ENCODE results near the gene PTGES.
A peak's percentile ranks its signal among the peaks of the same experiment; 100 is the strongest.

Gene PTGES

DNA sequence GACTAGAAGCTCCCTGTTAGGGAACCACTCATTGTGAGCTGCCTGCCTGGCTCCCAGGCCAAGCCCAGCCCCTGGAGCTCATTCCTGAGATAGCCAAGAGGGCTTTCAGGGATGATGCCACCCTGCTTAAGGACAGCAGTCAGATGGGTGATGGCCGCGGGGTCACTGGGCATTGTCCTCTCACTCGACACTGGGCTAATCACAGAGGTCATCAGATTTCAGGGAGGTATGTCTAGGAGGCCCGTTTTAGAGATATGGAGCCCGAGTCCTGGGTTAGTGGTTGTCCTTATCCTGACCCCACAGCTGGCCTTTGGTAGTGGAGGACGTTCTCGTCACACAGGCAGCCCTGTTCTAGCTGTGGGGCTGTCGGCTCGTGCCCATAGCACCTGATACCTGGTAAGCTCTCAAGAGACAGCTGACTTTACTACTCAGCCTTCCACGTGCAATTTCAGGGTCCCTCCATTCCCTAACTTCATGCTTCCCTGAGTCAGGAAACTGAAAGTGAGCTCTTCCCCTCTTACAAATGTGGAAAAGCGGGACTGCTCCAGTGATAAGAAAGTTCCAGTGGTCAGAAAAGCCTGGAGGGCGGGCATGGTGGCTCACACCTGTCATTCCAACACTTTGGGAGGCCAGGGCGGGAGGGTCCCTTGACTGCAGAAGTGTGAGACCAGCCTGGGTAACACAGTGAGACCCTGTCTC, 7.1 kb upstream of the PTGES start:
- DNase-seq (ENCODE audit: low read depth), result no peak
- H3K4me3 ChIP-seq (replicated peaks; ENCODE audit: low read depth, low read length), result no peak overlapping the region
- TF ChIP-seq, protein P1, sequence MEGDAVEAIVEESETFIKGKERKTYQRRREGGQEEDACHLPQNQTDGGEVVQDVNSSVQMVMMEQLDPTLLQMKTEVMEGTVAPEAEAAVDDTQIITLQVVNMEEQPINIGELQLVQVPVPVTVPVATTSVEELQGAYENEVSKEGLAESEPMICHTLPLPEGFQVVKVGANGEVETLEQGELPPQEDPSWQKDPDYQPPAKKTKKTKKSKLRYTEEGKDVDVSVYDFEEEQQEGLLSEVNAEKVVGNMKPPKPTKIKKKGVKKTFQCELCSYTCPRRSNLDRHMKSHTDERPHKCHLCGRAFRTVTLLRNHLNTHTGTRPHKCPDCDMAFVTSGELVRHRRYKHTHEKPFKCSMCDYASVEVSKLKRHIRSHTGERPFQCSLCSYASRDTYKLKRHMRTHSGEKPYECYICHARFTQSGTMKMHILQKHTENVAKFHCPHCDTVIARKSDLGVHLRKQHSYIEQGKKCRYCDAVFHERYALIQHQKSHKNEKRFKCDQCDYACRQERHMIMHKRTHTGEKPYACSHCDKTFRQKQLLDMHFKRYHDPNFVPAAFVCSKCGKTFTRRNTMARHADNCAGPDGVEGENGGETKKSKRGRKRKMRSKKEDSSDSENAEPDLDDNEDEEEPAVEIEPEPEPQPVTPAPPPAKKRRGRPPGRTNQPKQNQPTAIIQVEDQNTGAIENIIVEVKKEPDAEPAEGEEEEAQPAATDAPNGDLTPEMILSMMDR (IDR thresholded peaks at IDR 0.05; ENCODE audit: low read length, missing control alignments), result no peak

DNA sequence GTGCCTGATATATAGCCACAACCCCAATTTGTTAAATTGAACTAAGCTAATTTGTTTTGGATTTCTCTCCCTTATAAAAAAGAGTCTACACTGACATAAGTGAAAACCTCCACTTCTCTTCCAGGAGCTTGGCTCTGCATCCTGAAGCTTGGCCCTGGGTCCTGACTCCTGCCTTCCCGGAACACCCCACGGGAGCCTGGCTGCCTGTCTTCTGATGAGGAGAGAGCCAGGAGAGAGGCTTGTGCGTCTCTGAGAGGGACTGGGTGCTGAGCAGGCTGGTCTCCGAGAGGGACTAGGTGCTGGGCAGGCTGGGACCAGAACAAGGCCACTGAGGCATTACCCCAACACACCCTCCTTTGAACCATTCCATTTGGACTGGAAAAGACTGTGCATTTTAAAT, 6.5 kb upstream of the PTGES start:
- no peak overlapping the region for H3K4me3 ChIP-seq (replicated peaks; ENCODE audit: low read depth, low read length)
- no peak for DNase-seq (ENCODE audit: low read depth)
- TF ChIP-seq, protein P1 (IDR thresholded peaks at IDR 0.05; ENCODE audit: low read length, missing control alignments), result no peak

DNA sequence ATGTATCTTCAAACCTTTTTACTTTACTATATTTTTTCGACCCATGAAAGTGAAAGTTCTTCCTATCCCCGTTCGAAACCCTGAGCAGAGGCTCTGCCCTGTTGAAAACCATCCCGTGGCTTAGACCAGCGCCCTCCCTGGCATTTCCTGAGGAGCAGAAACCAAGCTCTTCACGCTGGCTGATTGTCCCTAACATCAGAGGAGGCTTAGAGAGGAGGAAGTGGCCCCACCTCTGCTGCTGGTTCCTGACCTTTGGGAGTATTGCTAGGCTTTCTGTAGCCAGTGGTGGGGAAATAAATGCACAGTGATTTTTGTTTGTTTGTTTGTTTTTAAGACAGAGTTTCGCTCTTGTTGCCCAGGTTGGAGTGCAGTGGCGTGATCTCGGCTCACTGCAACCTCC, 4.2 kb upstream of the PTGES start:
- TF ChIP-seq, protein P1 (IDR thresholded peaks at IDR 0.05; ENCODE audit: low read length, missing control alignments), result no peak
- no peak overlapping the region for H3K4me3 ChIP-seq (replicated peaks; ENCODE audit: low read depth, low read length)
- DNase-seq (ENCODE audit: low read depth), result no peak

DNA sequence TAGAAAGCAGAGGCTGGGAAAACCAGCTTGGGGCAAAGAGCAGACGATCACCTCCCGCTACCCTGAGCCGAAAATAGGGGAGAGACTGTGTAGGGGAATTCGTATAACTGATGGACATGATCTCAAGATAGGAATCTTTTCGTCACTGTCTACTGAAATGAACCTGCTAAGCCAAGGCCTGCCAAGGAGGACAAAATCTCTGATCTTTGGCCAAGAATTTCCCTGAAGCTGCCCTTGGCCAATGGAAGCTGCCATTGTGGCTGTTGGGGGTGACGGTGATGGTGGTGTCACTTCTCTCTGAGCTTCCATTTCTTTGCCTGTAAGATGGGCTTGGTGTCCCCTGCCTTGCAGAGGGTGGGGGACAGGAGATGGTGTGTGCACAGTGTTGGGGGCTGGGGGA, 3.3 kb upstream of the PTGES start:
- H3K4me3 ChIP-seq (replicated peaks; ENCODE audit: low read depth, low read length), result no peak overlapping the region
- DNase-seq (ENCODE audit: low read depth), result no peak
- TF ChIP-seq, protein P1 (IDR thresholded peaks at IDR 0.05; ENCODE audit: low read length, missing control alignments), result no peak

DNA sequence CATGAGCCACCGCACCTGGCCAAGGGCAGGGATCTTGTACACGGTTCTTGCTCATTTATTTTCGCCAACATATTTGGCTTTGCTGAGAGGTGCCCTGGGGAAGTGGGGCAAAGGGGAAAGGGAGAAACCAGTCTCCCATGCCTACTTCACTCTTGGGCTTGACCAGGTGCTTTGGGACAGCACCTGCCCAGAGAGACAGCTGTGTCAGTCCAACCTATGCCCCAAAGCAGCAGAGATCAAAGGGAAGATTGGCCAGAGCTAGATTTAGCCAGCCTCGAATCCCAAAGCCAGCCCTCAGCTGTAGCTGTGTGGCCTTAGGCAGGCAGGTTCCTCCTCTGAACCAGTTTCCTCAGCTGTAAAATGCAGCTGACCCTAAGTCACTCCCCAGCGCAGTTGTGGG, 2.3 kb upstream of the PTGES start:
- TF ChIP-seq, protein P1 (IDR thresholded peaks at IDR 0.05; ENCODE audit: low read length, missing control alignments), result no peak
- no peak for DNase-seq (ENCODE audit: low read depth)
- H3K4me3 ChIP-seq (replicated peaks; ENCODE audit: low read depth, low read length), result no peak overlapping the region

DNA sequence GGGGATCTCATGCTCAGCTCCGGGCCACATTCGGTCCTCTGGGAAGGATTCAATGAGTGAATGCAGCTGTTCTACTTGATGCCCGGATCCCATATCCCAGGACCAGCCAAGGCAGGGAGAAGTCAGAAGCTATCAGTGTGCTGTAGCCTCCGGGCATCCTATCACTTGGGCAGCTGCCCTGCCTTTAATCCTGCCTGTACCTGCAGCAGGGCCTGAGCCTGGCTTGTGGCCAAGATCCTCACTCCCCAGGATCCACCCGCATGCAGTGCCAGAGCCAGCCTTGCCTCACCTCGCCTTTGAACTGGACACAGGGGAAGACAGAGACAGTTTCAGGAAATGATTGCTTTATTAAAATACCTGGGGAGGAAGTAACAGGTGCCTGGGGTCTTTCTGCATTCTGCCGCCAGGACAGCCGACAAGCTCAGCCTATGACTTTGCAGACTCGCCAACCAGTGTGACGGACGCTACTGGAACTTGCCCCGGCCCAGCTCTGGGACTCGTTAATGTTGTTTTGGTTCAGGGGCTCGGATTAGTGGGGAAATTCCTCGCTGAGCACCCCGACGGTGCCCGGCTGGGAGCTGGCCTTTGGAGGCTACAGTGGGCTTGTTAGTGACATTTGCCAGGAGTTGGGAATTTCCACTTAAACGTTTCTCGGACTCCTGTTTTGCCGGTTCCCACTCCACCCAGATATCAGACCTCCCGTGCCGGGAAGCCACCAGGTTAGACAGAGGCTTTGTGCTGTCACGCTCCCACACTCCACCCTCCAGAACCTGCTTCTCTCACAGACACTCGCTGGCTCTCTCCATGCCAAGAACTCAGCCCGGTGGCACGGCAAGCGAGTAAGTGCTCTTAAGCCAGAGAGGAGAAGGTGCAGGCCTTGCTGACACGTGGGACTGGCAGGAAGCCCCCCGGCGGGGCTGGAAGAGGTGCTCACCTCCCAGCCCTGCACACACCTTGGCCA, 721 bp downstream of the PTGES start:
- H3K4me3 ChIP-seq (replicated peaks; ENCODE audit: low read depth, low read length), result peak overlapping the region; percentile 36
- TF ChIP-seq, protein P1 (IDR thresholded peaks at IDR 0.05; ENCODE audit: low read length, missing control alignments), result no peak
- DNase-seq (ENCODE audit: low read depth), result no peak
